ENCODE data around the gene MLPH.
A peak's percentile ranks its signal among the peaks of the same experiment; 100 is the strongest.

MLPH gene

GRCh38 chr2:237473878-237474441 lies 13.1 kb upstream of the MLPH start:
- no peak for TF ChIP-seq CTCF (IDR thresholded peaks at IDR 0.05)
- H3K4me3 Mint-ChIP-seq = peak overlapping the region; percentile 49

GRCh38 chr2:237474442-237474911 lies 12.6 kb upstream of the MLPH start:
- no peak for DNase-seq
- Mint-ChIP-seq H3K27me3 (ENCODE audit: low read depth, poor library complexity) (peaks cover 46% of the 10 kb centered on the region), H3K27ac (no peak overlapping the region), H3K4me3 (peak overlapping the region; percentile 88), H3K4me1 (peaks cover 17% of the 10 kb centered on the region), H3K36me3 (ENCODE audit: low read depth) (no peaks in the 10 kb centered on the region), H3K9me3 (no peaks in the 10 kb centered on the region)
- no peak for TF ChIP-seq CTCF (IDR thresholded peaks at IDR 0.05)

More at GRCh38 chr2:237473878-237474441, 13.1 kb upstream of the MLPH start:
- Mint-ChIP-seq H3K27ac (no peak overlapping the region), H3K36me3 (ENCODE audit: low read depth) (no peaks in the 10 kb centered on the region), H3K4me1 (peaks cover 17% of the 10 kb centered on the region), H3K27me3 (ENCODE audit: low read depth, poor library complexity) (peaks cover 41% of the 10 kb centered on the region), H3K9me3 (no peaks in the 10 kb centered on the region)
- no peak for DNase-seq

- peak overlapping the region; percentile 88 for H3K4me3 Mint-ChIP-seq
- peak; percentile 93 for DNase-seq
- no peak overlapping the region for H3K27ac Mint-ChIP-seq
- peaks cover 17% of the 10 kb centered on the region for H3K4me1 Mint-ChIP-seq
- peaks cover 50% of the 10 kb centered on the region for H3K27me3 Mint-ChIP-seq (ENCODE audit: low read depth, poor library complexity)
- TF ChIP-seq CTCF (IDR thresholded peaks at IDR 0.05) = peak; percentile 80
- no peaks in the 10 kb centered on the region for H3K36me3 Mint-ChIP-seq (ENCODE audit: low read depth)
- no peaks in the 10 kb centered on the region for H3K9me3 Mint-ChIP-seq
Observed at GRCh38 chr2:237474931-237475703, 11.9 kb upstream of the MLPH start.

- Mint-ChIP-seq H3K4me3 (peak overlapping the region; percentile 76), H3K36me3 (ENCODE audit: low read depth) (no peaks in the 10 kb centered on the region), H3K27ac (no peak overlapping the region), H3K27me3 (ENCODE audit: low read depth, poor library complexity) (peaks cover 55% of the 10 kb centered on the region), H3K9me3 (no peaks in the 10 kb centered on the region), H3K4me1 (peaks cover 12% of the 10 kb centered on the region)
- TF ChIP-seq CTCF (IDR thresholded peaks at IDR 0.05) = no peak
- no peak for DNase-seq
Observed at GRCh38 chr2:237475704-237476141, 11.3 kb upstream of the MLPH start.

- H3K27me3 Mint-ChIP-seq (ENCODE audit: low read depth, poor library complexity) = peaks cover 75% of the 10 kb centered on the region
- H3K36me3 Mint-ChIP-seq (ENCODE audit: low read depth) = no peaks in the 10 kb centered on the region
- no peak for DNase-seq
Observed at GRCh38 chr2:237478095-237478494, 9.0 kb upstream of the MLPH start.

More at GRCh38 chr2:237478095-237478494, 9.0 kb upstream of the MLPH start:
- Mint-ChIP-seq H3K9me3 (no peaks in the 10 kb centered on the region), H3K4me3 (no peak overlapping the region), H3K27ac (no peak overlapping the region), H3K4me1 (peaks cover 23% of the 10 kb centered on the region)
- no peak for TF ChIP-seq CTCF (IDR thresholded peaks at IDR 0.05)
